Measurements from ENCODE around the gene OSBPL5.

DNA sequence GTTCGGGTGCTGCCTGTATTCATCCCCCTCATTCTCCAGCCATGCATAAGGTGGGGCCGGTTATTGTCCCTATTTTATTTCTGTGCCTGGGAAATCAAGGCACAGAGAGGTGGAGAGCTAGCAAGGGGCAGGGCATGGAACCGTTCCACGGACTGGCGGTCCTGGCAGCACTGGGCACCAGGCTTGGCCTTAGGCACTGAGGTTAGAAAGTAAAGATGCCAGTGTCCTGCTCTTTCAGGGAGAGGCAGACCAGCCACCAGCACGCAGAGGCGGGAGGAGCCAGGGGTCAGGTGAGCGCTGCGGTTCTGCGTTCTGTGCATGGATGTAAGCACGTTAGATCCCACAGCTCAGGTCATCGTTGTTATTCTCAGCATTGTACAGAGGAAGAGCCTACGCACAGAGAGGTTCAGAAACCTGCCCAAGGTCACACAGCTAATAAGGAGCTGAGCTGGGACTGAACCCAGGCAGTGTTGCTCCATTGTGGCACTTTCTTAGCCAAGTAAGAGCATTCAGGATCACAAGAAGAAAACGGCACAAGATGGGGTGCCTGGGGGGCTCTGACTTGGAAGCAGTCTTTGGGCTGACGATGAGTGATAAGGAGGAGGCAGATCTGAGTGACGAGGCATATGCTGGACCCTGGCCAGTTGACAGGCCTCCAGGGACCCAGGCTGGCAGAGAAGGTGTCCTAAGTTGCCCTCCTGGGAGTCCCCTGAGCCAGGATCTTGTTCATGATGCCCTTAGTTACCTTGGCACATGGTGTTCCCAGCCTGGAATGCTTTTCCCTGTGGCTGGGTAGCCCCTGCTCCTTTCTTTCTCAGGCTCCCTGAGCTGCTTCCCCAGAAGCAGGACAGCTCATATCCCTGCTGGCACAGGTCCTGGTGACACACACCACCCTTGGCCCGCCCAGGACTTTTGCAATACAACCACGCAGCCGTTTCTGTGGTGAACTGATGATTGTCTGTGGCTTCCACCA is 41.1 kb downstream of the OSBPL5 start:
- TF ChIP-seq, protein P1, sequence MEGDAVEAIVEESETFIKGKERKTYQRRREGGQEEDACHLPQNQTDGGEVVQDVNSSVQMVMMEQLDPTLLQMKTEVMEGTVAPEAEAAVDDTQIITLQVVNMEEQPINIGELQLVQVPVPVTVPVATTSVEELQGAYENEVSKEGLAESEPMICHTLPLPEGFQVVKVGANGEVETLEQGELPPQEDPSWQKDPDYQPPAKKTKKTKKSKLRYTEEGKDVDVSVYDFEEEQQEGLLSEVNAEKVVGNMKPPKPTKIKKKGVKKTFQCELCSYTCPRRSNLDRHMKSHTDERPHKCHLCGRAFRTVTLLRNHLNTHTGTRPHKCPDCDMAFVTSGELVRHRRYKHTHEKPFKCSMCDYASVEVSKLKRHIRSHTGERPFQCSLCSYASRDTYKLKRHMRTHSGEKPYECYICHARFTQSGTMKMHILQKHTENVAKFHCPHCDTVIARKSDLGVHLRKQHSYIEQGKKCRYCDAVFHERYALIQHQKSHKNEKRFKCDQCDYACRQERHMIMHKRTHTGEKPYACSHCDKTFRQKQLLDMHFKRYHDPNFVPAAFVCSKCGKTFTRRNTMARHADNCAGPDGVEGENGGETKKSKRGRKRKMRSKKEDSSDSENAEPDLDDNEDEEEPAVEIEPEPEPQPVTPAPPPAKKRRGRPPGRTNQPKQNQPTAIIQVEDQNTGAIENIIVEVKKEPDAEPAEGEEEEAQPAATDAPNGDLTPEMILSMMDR (IDR thresholded peaks at IDR 0.05), result no peak
- TF ChIP-seq POLR2AphosphoS5 (IDR thresholded peaks at IDR 0.05), result peak; percentile 82 to 83
